ENCODE results near the gene USP48.

DNA sequence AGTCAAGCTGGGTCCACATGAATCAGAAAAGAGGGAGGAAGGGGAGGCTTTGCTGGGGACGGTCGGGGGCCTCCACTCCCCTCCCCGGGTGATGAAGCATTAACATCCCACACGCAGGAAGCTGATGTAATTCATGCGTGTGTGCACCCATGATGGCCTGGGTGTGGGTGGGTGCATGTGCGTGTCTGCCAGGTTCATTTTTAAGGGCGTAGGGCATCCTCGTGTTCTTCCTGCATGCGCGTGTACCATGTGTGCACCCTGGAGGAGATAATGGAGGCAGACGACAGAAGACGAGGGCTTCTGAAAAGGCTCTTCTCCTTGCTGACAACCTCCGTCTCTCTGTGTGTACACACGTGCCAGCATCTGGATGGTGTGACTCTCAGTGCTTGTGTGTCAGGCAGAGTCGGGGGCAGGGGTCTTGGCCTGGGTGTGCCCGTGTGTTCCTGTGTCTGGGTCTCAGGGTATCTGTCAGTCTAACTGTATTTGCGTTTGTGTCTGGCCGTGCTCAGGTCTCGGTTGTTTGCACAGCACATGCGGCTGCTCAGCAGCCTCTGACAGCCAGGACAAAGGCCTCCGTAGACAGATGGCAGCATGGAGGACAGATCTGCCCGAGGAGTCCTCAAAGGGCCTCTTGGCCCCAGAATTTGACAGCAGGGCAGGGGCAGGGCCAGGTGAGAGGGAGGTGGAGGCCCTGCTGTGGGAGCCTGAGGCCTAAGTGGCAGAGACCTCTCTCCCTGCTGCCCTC is 116.2 kb downstream of the USP48 start:
- TF ChIP-seq, protein P1, sequence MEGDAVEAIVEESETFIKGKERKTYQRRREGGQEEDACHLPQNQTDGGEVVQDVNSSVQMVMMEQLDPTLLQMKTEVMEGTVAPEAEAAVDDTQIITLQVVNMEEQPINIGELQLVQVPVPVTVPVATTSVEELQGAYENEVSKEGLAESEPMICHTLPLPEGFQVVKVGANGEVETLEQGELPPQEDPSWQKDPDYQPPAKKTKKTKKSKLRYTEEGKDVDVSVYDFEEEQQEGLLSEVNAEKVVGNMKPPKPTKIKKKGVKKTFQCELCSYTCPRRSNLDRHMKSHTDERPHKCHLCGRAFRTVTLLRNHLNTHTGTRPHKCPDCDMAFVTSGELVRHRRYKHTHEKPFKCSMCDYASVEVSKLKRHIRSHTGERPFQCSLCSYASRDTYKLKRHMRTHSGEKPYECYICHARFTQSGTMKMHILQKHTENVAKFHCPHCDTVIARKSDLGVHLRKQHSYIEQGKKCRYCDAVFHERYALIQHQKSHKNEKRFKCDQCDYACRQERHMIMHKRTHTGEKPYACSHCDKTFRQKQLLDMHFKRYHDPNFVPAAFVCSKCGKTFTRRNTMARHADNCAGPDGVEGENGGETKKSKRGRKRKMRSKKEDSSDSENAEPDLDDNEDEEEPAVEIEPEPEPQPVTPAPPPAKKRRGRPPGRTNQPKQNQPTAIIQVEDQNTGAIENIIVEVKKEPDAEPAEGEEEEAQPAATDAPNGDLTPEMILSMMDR (conservative IDR thresholded peaks at IDR 0.05; ENCODE audit: low read length): no peak
- no peak for TF ChIP-seq EZH2phosphoT487 (IDR thresholded peaks at IDR 0.05; ENCODE audit: borderline replicate concordance)
